OCI-LY7 (cell line): ENCODE data around the gene MYO9B. TPM values are rescaled to one million over a fixed set of nuclear protein-coding genes. Genes with fewer than 3 reads are reported as not detected.

Source experiments
- BruUV-seq: library from RNA; stranded (reverse); fragments of 400-500 nt; replicated peaks from 2 replicates; lab custom pipeline; 2021; lab: Mats Ljungman, UMichigan
- CTCF ChIA-PET: fragments of 300-600 bp; sonication (Branson Sonifier 250); formaldehyde crosslinking; loops from one replicate; lab custom pipeline; 2022; ENCODE audit warnings: antibody characterized with exemption; ENCODE audit not compliant: unreplicated experiment; lab: Charles Lee
- POLR2A ChIA-PET: fragments of 300-600 bp; sonication (Branson Sonifier 250); formaldehyde crosslinking; loops from one replicate; lab custom pipeline; 2022; ENCODE audit warnings: antibody characterized with exemption; lab: Charles Lee
- DNase-seq: peaks from one replicate; pipeline ENCODE4 v3.0.0-alpha.2; 2015; ENCODE audit warnings: low spot score
- H2AFZ ChIP-seq: fragments of 200-600 bp; sonication (generic), shearing (Covaris generic); 2 replicates; pipeline ENCODE4 v1.6.1; 2014; ENCODE audit warnings: mild to moderate bottlenecking, antibody characterized with exemption, low read length, moderate library complexity
- H3K27ac ChIP-seq: fragments of 200-600 bp; sonication (generic); 2 replicates; pipeline ENCODE4 v1.5.1; 2014; ENCODE audit warnings: mixed run types, low read depth, mild to moderate bottlenecking, moderate library complexity, low read length, inconsistent platforms; ENCODE audit not compliant: poor library complexity, severe bottlenecking
- H3K36me3 ChIP-seq: fragments of 200-600 bp; sonication (generic); 2 replicates; pipeline ENCODE4 v1.6.1; 2014; ENCODE audit warnings: mild to moderate bottlenecking, antibody characterized with exemption, low read length, moderate library complexity, mixed read lengths; ENCODE audit not compliant: insufficient read depth
- H3K4me1 ChIP-seq: fragments of 200-600 bp; sonication (generic); 2 replicates; pipeline ENCODE4 v1.5.1; 2014; ENCODE audit warnings: mild to moderate bottlenecking, low read length; ENCODE audit not compliant: insufficient read depth, poor library complexity, severe bottlenecking
- H3K4me2 ChIP-seq: fragments of 200-600 bp; sonication (generic); 2 replicates; pipeline ENCODE4 v1.6.1; 2014; ENCODE audit warnings: mild to moderate bottlenecking, low read length
- H3K4me3 ChIP-seq: fragments of 200-600 bp; sonication (generic); 2 replicates; pipeline ENCODE4 v1.5.1; 2014; ENCODE audit warnings: mild to moderate bottlenecking, low read depth, low read length; ENCODE audit not compliant: poor library complexity, severe bottlenecking
- H3K79me2 ChIP-seq: fragments of 200-600 bp; sonication (generic); 2 replicates; pipeline ENCODE4 v1.6.1; 2016; ENCODE audit warnings: low read depth, mild to moderate bottlenecking, low read length, moderate library complexity, mixed read lengths; ENCODE audit not compliant: insufficient read depth
- H3K9me2 ChIP-seq: fragments of 200-600 bp; sonication (generic); 2 replicates; pipeline ENCODE4 v1.6.1; 2016; ENCODE audit warnings: mild to moderate bottlenecking, low read length, mixed read lengths; ENCODE audit not compliant: insufficient read depth
- H3K9me3 ChIP-seq: fragments of 200-600 bp; sonication (generic); 2 replicates; pipeline ENCODE4 v1.6.1; 2014; ENCODE audit warnings: mild to moderate bottlenecking, mixed run types, low read length, mixed read lengths
- H4K20me1 ChIP-seq: fragments of 200-600 bp; sonication (generic); 2 replicates; pipeline ENCODE4 v1.6.1; 2014; ENCODE audit warnings: mild to moderate bottlenecking, antibody characterized with exemption, low read length, moderate library complexity, mixed read lengths; ENCODE audit not compliant: insufficient read depth
- CTCF ChIP-seq: fragments of 200-600 bp; sonication (generic); conservative IDR thresholded peaks from 2 replicates; pipeline ENCODE4 v1.5.1; 2014; ENCODE audit warnings: mild to moderate bottlenecking, antibody characterized with exemption, low read length, moderate library complexity, mixed read lengths
- EZH2phosphoT487 ChIP-seq: fragments of 200-600 bp; sonication (generic); IDR thresholded peaks from 2 replicates; pipeline ENCODE4 v1.6.1; 2018; ENCODE audit warnings: low read depth, borderline replicate concordance, mild to moderate bottlenecking, mixed run types, antibody characterized with exemption, low read length, moderate library complexity, mixed read lengths
- intact Hi-C: fragments of 100-400 bp; cut with micrococcal nuclease; formaldehyde crosslinking; loops from one replicate; pipeline ENCODE4 v1.10.0; 2022; ENCODE audit not compliant: unreplicated experiment
- total RNA-seq, 2 experiments: library from RNA; depleted of rRNA in 1 of 2; stranded (reverse); fragments of >200 nt in 1 of 2; shearing (Covaris generic) in 1 of 2; gene quantifications; 2 replicates each; pipeline ENCODE4 v1.2.3, GENCODE V29; 2014 to 2022

Gene MYO9B
- total RNA-seq, 2 experiments from 2014 or later = 74.7 to 150 TPM

- H3K27ac ChIP-seq = no peak overlapping the region
- H3K9me3 ChIP-seq = no peaks in the 10 kb centered on the region
- no peak overlapping the region for H3K4me3 ChIP-seq
- CTCF ChIA-PET = no interaction called here
- no peak overlapping the region for H2AFZ ChIP-seq
- BruUV-seq = no TSS peak
- no peak overlapping the region for H3K4me2 ChIP-seq
- H3K79me2 ChIP-seq = no peaks in the 10 kb centered on the region
- no peaks in the 10 kb centered on the region for H3K9me2 ChIP-seq
- peaks cover 6% of the 10 kb centered on the region for H3K4me1 ChIP-seq
- H3K36me3 ChIP-seq = peaks cover 86% of the 10 kb centered on the region
- no peaks in the 10 kb centered on the region for H4K20me1 ChIP-seq
- no peak for DNase-seq
- TF ChIP-seq EZH2phosphoT487 = no peak
- TF ChIP-seq CTCF = no peak
- POLR2A ChIA-PET = no interaction called here
- intact Hi-C loops = no loop called here
These were observed 87.0 kb downstream of the MYO9B start for GRCh38 chr19:17162580-17162979.

DNA sequence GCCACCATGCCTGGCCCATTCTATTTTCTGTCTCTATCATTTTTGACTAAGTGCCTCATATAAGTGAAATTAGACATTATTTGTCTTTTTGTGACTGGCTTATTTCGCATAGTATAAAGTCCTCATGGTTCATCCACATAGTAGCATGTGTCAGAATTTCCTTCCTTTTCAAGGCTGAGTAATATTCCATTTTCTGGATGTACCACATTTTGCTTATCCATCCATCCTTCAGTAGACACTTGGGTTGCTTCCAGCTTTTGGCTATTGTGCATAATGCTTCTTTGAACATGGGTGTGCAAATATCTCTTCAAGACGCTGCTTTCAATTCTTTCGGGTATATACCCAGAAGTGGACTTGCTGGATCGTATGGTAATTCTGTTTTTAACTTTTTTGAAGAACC lies 88.1 kb downstream of the MYO9B start:
- TF ChIP-seq CTCF (no peak), EZH2phosphoT487 (no peak)
- no peak for DNase-seq
- Histone ChIP-seq H3K9me3 (no peaks in the 10 kb centered on the region), H3K9me2 (no peaks in the 10 kb centered on the region), H4K20me1 (no peaks in the 10 kb centered on the region), H3K4me3 (no peak overlapping the region), H3K4me2 (no peak overlapping the region), H2AFZ (no peak overlapping the region), H3K36me3 (peaks cover 88% of the 10 kb centered on the region), H3K27ac (no peak overlapping the region), H3K4me1 (peaks cover 6% of the 10 kb centered on the region), H3K79me2 (no peaks in the 10 kb centered on the region)
- intact Hi-C loops = no loop called here
- POLR2A ChIA-PET = interaction anchor here (1.3 kb wide), 1 partner anchor 20 kb away, joined by 7 read pairs; no protein-coding TSS in a partner anchor
- BruUV-seq = TSS peak; percentile 25
- CTCF ChIA-PET = no interaction called here

GRCh38 chr19:17164639-17165038 lies 89.1 kb downstream of the MYO9B start:
- H3K79me2 ChIP-seq = no peaks in the 10 kb centered on the region
- no peaks in the 10 kb centered on the region for H4K20me1 ChIP-seq
- no peak for DNase-seq
- ChIA-PET CTCF (no interaction called here), POLR2A (interaction anchor here (1.3 to 1.6 kb wide), 2 partner anchors 19 to 79 kb away, joined by 3 to 7 read pairs; no protein-coding TSS in a partner anchor)
- no peak overlapping the region for H2AFZ ChIP-seq
- no peak overlapping the region for H3K27ac ChIP-seq
- no peaks in the 10 kb centered on the region for H3K9me3 ChIP-seq
- no peaks in the 10 kb centered on the region for H3K9me2 ChIP-seq
- peaks cover 5% of the 10 kb centered on the region for H3K4me1 ChIP-seq
- H3K36me3 ChIP-seq = peaks cover 88% of the 10 kb centered on the region
- intact Hi-C loops = no loop called here
- TF ChIP-seq CTCF (no peak), EZH2phosphoT487 (no peak)
- no TSS peak for BruUV-seq
- no peak overlapping the region for H3K4me3 ChIP-seq
- no peak overlapping the region for H3K4me2 ChIP-seq
